ENCODE measurements around the gene ATP6V0B. TPM values are rescaled to one million over a fixed set of nuclear protein-coding genes. Genes with fewer than 3 reads are reported as not detected.
A peak's percentile ranks its signal among the peaks of the same experiment; 100 is the strongest.

Gene ATP6V0B
- total and polyA plus RNA-seq, 2 donors (not counting 1 experiment from before 2014, with no cell fraction given): 91.0 to 198 TPM

DNA sequence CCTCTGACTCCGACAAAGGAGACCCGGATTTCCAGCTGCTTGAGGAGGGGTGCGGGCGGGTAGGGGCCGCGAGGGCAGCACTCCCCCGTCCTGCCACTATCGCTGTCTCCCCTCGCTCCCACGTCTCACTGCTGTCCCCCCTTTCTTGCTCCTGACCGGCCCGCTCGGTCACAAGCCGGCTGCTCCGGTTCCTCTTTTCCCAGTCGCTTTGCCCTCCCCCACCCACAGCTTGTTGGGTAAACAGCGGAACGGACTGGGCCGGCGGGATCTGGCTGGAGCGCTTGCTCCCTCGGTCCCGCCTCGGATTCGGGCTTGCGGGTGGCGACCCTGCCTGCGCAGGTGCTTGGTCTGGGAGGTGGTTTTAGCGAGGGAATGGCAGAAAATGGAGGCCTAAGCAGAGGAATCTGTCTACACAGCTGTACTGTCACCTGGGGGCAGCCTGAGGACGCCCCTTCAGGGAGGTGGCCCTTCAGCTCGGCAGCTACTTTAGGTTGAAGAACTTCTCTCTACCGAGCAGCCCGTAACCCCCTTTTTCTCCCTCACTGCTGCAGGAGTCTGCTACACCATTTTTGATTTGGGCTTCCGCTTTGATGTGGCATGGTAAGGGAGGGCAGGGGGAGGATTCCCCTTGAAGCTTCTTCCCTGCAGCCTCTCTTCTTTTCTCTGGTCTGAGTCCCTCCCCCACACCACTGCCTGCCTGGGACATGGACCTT lies 645 bp downstream of the ATP6V0B start:
- H3K9ac ChIP-seq (ENCODE audit: low read length): peak overlapping the region; percentile 91
- H3K4me3 Mint-ChIP-seq: peak overlapping the region; percentile 97
- H3K4me2 ChIP-seq (replicated peaks; ENCODE audit: low read depth, low read length, poor library complexity, severe bottlenecking): peak overlapping the region; percentile 95
- DNase-seq: peak; percentile 76
- no peaks in the 10 kb centered on the region for H3K27me3 ChIP-seq (replicated peaks in 1 of 4; ENCODE audit: control extremely low read depth in 1 of 4, control insufficient read depth in 3 of 4, insufficient read depth in 4 of 4, low read length in 3 of 4)
- H3K9me3 ChIP-seq (ENCODE audit: control extremely low read depth in 1 of 3, control insufficient read depth in 2 of 3, insufficient read depth in 1 of 3, low read length in 2 of 3): no peaks in the 10 kb centered on the region
- ATAC-seq (ENCODE audit: low read depth): peak; percentile 13
- H3K27ac Mint-ChIP-seq: peak overlapping the region; percentile 97
- ChIA-PET CTCF (interaction anchor here (0.8 to 2.3 kb wide), 6 partner anchors 15 to 61 kb away, joined by 3 to 10 read pairs (median 5); partner anchors contain the start of gene IPO13), POLR2A (interaction anchor here (0.6 to 1.8 kb wide), 4 partner anchors 15 to 1872 kb away, joined by 3 to 5 read pairs (median 4); partner anchors contain the start of genes ARMH1 and TMEM53)
- WGBS (ENCODE audit: insufficient coverage): 0% methylated on average over 23 of the region's 34 CpGs
- peaks cover 0 to 33% of the 10 kb centered on the region in 2 experiments for H3K36me3 ChIP-seq (replicated peaks in 1 of 2; ENCODE audit: control extremely low read depth in 1 of 2, control insufficient read depth in 1 of 2, extremely low read depth in 1 of 2, insufficient read depth in 2 of 2, low read length in 1 of 2)
- H3K9me3 Mint-ChIP-seq (ENCODE audit: insufficient read depth): no peaks in the 10 kb centered on the region
- intact Hi-C loops (cut with micrococcal nuclease): loop anchor here (1.0 to 10.0 kb wide), 3 partner anchors 55 to 1521 kb away; partner anchors contain the start of genes PPCS, ST3GAL3 and ZMYND12
- H4K20me1 ChIP-seq (ENCODE audit: control insufficient read depth, insufficient read depth, low read length, poor library complexity, severe bottlenecking): peaks cover 44% of the 10 kb centered on the region
- peaks cover 68% of the 10 kb centered on the region for H3K4me1 Mint-ChIP-seq
- H3K27ac ChIP-seq (ENCODE audit: low read length in 2 of 2): peak overlapping the region; percentile 89 to 96
- TF ChIP-seq, protein P1, sequence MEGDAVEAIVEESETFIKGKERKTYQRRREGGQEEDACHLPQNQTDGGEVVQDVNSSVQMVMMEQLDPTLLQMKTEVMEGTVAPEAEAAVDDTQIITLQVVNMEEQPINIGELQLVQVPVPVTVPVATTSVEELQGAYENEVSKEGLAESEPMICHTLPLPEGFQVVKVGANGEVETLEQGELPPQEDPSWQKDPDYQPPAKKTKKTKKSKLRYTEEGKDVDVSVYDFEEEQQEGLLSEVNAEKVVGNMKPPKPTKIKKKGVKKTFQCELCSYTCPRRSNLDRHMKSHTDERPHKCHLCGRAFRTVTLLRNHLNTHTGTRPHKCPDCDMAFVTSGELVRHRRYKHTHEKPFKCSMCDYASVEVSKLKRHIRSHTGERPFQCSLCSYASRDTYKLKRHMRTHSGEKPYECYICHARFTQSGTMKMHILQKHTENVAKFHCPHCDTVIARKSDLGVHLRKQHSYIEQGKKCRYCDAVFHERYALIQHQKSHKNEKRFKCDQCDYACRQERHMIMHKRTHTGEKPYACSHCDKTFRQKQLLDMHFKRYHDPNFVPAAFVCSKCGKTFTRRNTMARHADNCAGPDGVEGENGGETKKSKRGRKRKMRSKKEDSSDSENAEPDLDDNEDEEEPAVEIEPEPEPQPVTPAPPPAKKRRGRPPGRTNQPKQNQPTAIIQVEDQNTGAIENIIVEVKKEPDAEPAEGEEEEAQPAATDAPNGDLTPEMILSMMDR (IDR thresholded peaks at IDR 0.05): no peak
- TF ChIP-seq EZH2 (IDR thresholded peaks at IDR 0.05; ENCODE audit: borderline replicate concordance, insufficient read depth, low read depth, low read length, poor library complexity, severe bottlenecking): no peak
- H3K27me3 Mint-ChIP-seq: no peaks in the 10 kb centered on the region
- peak overlapping the region; percentile 91 for H2AFZ ChIP-seq (ENCODE audit: insufficient read depth, low read depth, low read length, poor library complexity, severe bottlenecking)
- H3K79me2 ChIP-seq (ENCODE audit: control insufficient read depth, insufficient read depth, low read length): peaks cover 35% of the 10 kb centered on the region
- peak overlapping the region; percentile 79 to 97 (median 89) for H3K4me3 ChIP-seq (ENCODE audit: control extremely low read depth in 1 of 5, extremely low read depth in 1 of 5, insufficient read depth in 1 of 5, low read depth in 2 of 5, low read length in 4 of 5)
- H3K4me1 ChIP-seq (ENCODE audit: control insufficient read depth in 2 of 2, insufficient read depth in 2 of 2, low read length in 2 of 2): peaks cover 38 to 64% of the 10 kb centered on the region in 2 donors

All from B cell (primary cell).